MCF 10A (cell line): ENCODE results near the gene GPBP1. TPM values are rescaled to one million over a fixed set of nuclear protein-coding genes. Genes with fewer than 3 reads are reported as not detected.
A peak's percentile ranks its signal among the peaks of the same experiment; 100 is the strongest.
"Not testable (repeated sequence)": the region's sequence is repeated elsewhere in the genome, so short reads cannot be mapped to it uniquely, and the experiment has no call there.

ENCODE experiments used
- BruUV-seq: library from RNA; stranded (reverse); fragments of 400-500 nt; replicated peaks from 2 replicates; lab custom pipeline; 2021; lab: Mats Ljungman, UMichigan
- CTCF ChIA-PET: fragments of 300-600 bp; sonication (Branson Sonifier 250); formaldehyde crosslinking; extraction: SDS; loops from one replicate; lab custom pipeline; 2021; ENCODE audit warnings: antibody characterized with exemption, inconsistent platforms; lab: Yijun Ruan, JAX
- POLR2A ChIA-PET: fragments of 300-600, 350-650 bp; sonication (Branson Sonifier 250); formaldehyde crosslinking; extraction: SDS; loops from one replicate; lab custom pipeline; 2020; ENCODE audit warnings: antibody characterized with exemption, inconsistent platforms; lab: Yijun Ruan, JAX
- DNase-seq: peaks from one replicate; pipeline ENCODE4 v3.0.0-alpha.2; 2018; ENCODE audit not compliant: unreplicated experiment
- H3K27ac Mint-ChIP-seq: one replicate; pipeline ENCODE4 v1.8.0; 2022; ENCODE audit warnings: mild to moderate bottlenecking, low read depth, mixed read lengths; ENCODE audit not compliant: unreplicated experiment
- H3K27me3 Mint-ChIP-seq: one replicate; pipeline ENCODE4 v1.8.0; 2022; ENCODE audit warnings: mixed read lengths; ENCODE audit not compliant: insufficient read depth, unreplicated experiment
- H3K36me3 Mint-ChIP-seq: one replicate; pipeline ENCODE4 v1.8.0; 2022; ENCODE audit warnings: mild to moderate bottlenecking, moderate library complexity, mixed read lengths; ENCODE audit not compliant: insufficient read depth, unreplicated experiment
- H3K4me1 Mint-ChIP-seq: one replicate; pipeline ENCODE4 v1.8.0; 2022; ENCODE audit warnings: mixed read lengths; ENCODE audit not compliant: insufficient read depth, unreplicated experiment
- H3K4me3 Mint-ChIP-seq: one replicate; pipeline ENCODE4 v1.8.0; 2022; ENCODE audit warnings: mild to moderate bottlenecking, moderate library complexity, mixed read lengths; ENCODE audit not compliant: unreplicated experiment
- H3K9me3 Mint-ChIP-seq: one replicate; pipeline ENCODE4 v1.8.0; 2022; ENCODE audit warnings: mixed read lengths; ENCODE audit not compliant: unreplicated experiment
- intact Hi-C: fragments of 100-400 bp; cut with micrococcal nuclease; formaldehyde crosslinking; loops from 2 replicates; pipeline ENCODE4 v1.14.1; 2022
- total RNA-seq: library from RNA; stranded (reverse); gene quantifications from 2 replicates; pipeline ENCODE4 v1.2.3, GENCODE V29; 2022
- TF ChIP-seq, protein P1 (sequence below): fragments of 200-600 bp; IDR thresholded peaks from one replicate; pipeline ENCODE4 v1.8.0; 2022; ENCODE audit warnings: antibody characterized with exemption, mild to moderate bottlenecking; ENCODE audit not compliant: unreplicated experiment

Gene GPBP1
- total RNA-seq, 1 experiment from 2014 or later = 63.6 TPM

DNA sequence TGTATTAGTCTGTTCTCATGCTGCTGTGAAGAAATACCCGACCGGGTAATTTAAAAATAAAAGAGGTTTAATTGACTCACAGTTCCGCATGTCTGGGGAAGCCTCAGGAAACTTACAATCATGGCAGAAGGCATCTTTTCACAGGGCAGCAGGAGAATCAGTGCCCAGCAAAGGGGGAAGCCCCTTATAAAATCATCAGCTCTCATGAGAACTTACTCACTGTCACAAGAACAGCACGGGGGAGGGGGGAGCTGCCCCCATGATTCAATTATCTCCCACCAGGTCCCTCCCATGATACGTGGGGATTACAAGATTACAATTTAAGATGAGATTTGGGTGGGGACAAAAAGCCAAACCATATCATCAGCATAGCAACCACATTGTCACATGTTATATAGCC lies 102.5 kb downstream of the GPBP1 start:
- no TSS peak for BruUV-seq
- Mint-ChIP-seq H3K27ac (no peak overlapping the region), H3K4me1 (no peaks in the 10 kb centered on the region), H3K36me3 (no peaks in the 10 kb centered on the region), H3K27me3 (no peaks in the 10 kb centered on the region), H3K4me3 (no peak overlapping the region), H3K9me3 (no peaks in the 10 kb centered on the region)
- no peak for DNase-seq
- intact Hi-C loops = loop anchor here (5.0 kb wide), 1 partner anchor 439 kb away; no protein-coding TSS in a partner anchor
- TF ChIP-seq, protein P1, sequence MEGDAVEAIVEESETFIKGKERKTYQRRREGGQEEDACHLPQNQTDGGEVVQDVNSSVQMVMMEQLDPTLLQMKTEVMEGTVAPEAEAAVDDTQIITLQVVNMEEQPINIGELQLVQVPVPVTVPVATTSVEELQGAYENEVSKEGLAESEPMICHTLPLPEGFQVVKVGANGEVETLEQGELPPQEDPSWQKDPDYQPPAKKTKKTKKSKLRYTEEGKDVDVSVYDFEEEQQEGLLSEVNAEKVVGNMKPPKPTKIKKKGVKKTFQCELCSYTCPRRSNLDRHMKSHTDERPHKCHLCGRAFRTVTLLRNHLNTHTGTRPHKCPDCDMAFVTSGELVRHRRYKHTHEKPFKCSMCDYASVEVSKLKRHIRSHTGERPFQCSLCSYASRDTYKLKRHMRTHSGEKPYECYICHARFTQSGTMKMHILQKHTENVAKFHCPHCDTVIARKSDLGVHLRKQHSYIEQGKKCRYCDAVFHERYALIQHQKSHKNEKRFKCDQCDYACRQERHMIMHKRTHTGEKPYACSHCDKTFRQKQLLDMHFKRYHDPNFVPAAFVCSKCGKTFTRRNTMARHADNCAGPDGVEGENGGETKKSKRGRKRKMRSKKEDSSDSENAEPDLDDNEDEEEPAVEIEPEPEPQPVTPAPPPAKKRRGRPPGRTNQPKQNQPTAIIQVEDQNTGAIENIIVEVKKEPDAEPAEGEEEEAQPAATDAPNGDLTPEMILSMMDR = no peak
- ChIA-PET CTCF (no interaction called here), POLR2A (no interaction called here)

DNA sequence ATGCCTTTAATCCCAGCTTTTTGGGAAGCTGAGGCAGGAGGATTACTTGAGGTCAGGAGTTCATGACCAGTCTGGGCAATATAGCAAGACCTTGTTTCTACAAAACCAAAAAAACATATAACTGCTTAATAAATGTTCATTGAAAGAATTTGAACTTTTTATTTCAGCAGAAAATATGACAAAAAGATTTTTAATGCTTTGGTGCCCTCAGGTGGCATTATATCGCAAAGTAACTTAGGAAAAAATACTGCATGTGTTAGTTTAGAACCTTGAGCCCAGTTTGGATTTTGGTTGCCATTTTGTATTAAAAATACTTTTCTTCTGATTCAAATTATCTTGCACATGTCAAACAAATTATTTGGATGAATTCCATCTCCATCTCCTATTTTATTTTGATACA lies 103.2 kb downstream of the GPBP1 start:
- H3K4me3 Mint-ChIP-seq = no peak overlapping the region
- TF ChIP-seq, protein P1 = peak; percentile 26
- POLR2A ChIA-PET = interaction anchor here (1.2 kb wide), 1 partner anchor 587 kb away, joined by 3 read pairs; no protein-coding TSS in a partner anchor
- no peaks in the 10 kb centered on the region for H3K27me3 Mint-ChIP-seq
- no peaks in the 10 kb centered on the region for H3K9me3 Mint-ChIP-seq
- peak; percentile 35 for DNase-seq
- BruUV-seq = no TSS peak
- H3K27ac Mint-ChIP-seq = no peak overlapping the region
- no peaks in the 10 kb centered on the region for H3K4me1 Mint-ChIP-seq
- H3K36me3 Mint-ChIP-seq = no peaks in the 10 kb centered on the region
- CTCF ChIA-PET = interaction anchor here (0.7 kb wide), 1 partner anchor 41 kb away, joined by 3 read pairs; no protein-coding TSS in a partner anchor
- intact Hi-C loops = loop anchor here (1.0 to 5.0 kb wide), 3 partner anchors 376 to 1008 kb away; no protein-coding TSS in a partner anchor

DNA sequence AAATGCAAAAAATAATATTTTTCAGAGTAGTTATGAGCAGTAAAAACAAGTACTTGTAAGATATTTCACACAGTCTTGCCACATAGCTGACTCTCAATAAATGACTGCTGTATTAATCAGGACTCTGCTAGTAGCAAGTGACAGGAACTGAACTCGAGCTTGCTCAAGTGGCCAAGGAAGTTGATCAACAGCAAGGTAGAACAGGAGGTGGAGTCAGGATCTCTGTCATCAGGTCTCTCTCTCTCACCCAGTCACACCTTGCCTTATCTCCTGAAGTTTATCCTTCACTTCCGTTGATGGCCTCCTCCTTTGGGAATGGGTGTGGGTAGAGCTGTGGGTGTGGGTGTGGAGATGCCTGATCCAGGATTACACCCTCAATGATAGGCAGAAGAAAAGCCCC lies 107.0 kb downstream of the GPBP1 start:
- H3K27ac Mint-ChIP-seq = no peak overlapping the region
- no peak overlapping the region for H3K4me3 Mint-ChIP-seq
- intact Hi-C loops = no loop called here
- DNase-seq = peak; percentile 36
- no peaks in the 10 kb centered on the region for H3K36me3 Mint-ChIP-seq
- H3K9me3 Mint-ChIP-seq = no peaks in the 10 kb centered on the region
- TF ChIP-seq, protein P1 = no peak
- no peaks in the 10 kb centered on the region for H3K4me1 Mint-ChIP-seq
- no TSS peak for BruUV-seq
- POLR2A ChIA-PET = no interaction called here
- CTCF ChIA-PET = no interaction called here
- no peaks in the 10 kb centered on the region for H3K27me3 Mint-ChIP-seq

DNA sequence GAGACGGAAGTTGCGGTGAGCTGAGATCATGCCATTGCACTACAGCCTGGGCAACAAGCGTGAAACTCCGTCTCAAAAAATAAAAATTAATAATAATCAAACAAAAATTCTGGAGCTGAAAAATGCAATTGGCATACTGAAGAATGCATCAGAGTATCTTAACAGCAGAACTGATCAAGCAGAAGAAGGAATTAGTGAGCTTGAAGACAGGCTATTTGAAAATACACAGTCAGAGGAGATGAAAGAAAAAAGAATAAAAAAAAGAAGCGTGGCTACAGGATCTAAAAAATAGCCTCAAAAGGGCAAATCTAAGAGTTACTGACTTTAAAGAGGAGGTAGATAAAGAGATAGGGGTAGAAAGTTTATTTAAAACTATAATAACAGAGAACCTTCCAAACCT lies 111.2 kb downstream of the GPBP1 start:
- intact Hi-C loops, H3K9me3 Mint-ChIP-seq, DNase-seq, H3K27me3 Mint-ChIP-seq, BruUV-seq, H3K36me3 Mint-ChIP-seq, H3K4me3 Mint-ChIP-seq, H3K27ac Mint-ChIP-seq, H3K4me1 Mint-ChIP-seq: not testable (repeated sequence)
- POLR2A ChIA-PET = interaction anchor here (0.6 to 1.1 kb wide), 3 partner anchors 34 to 474 kb away, joined by 3 to 4 read pairs (median 3); no protein-coding TSS in a partner anchor
- CTCF ChIA-PET = interaction anchor here (0.7 to 1.0 kb wide), 3 partner anchors 13 to 57 kb away, joined by 3 to 4 read pairs (median 3); no protein-coding TSS in a partner anchor
